Lung (tissue), 12 donors: ENCODE results near the gene MRPL27. TPM values are rescaled to one million over a fixed set of nuclear protein-coding genes. Genes with fewer than 3 reads are reported as not detected.
"Not testable (repeated sequence)": the region's sequence is repeated elsewhere in the genome, so short reads cannot be mapped to it uniquely, and the experiment has no call there.

Experiments
- ATAC-seq: fragments of 200-7000 bp; cut with Tn5 transposase; one replicate; pipeline ENCODE4 v1.9.1; 2020; ENCODE audit warnings: moderate number of reproducible peaks; ENCODE audit not compliant: insufficient read depth, low FRiP score
- DNase-seq, 3 donors: peaks; one replicate each; pipeline ENCODE4 v3.0.0-alpha.2; 2013 to 2017
- H3K27ac ChIP-seq, 2 donors: one replicate each; pipeline ENCODE4 v1.5.1; 2013; ENCODE audit warnings: mild to moderate bottlenecking in 2 of 2, moderate library complexity in 2 of 2, control low read depth in 1 of 2, inconsistent platforms in 1 of 2, low read depth in 1 of 2, low read length in 1 of 2
- H3K27me3 ChIP-seq, 3 donors: one replicate each; pipeline ENCODE4 v1.5.1; 2013; ENCODE audit warnings: low read length in 2 of 3; ENCODE audit not compliant: control insufficient read depth in 3 of 3, insufficient read depth in 3 of 3
- H3K36me3 ChIP-seq, 4 donors: one replicate each; pipeline ENCODE4 v1.5.1; 2013; ENCODE audit warnings: low read length in 4 of 4, mild to moderate bottlenecking in 1 of 4, moderate library complexity in 1 of 4; ENCODE audit not compliant: control insufficient read depth in 4 of 4, insufficient read depth in 4 of 4
- H3K4me1 ChIP-seq, 5 donors: one replicate each; pipeline ENCODE4 v1.5.1; 2013; ENCODE audit warnings: low read length in 5 of 5, mild to moderate bottlenecking in 2 of 5, moderate library complexity in 1 of 5; ENCODE audit not compliant: control insufficient read depth in 5 of 5, insufficient read depth in 5 of 5
- H3K4me3 ChIP-seq: one replicate; pipeline ENCODE4 v1.5.1; 2013; ENCODE audit warnings: mild to moderate bottlenecking, control low read depth, moderate library complexity
- H3K9ac ChIP-seq, 2 donors: one replicate each; pipeline ENCODE4 v1.5.1; 2013; ENCODE audit warnings: low read length in 2 of 2, control low read depth in 1 of 2; ENCODE audit not compliant: insufficient read depth in 1 of 2
- H3K9me3 ChIP-seq, 4 donors: one replicate each; pipeline ENCODE4 v1.5.1; 2013; ENCODE audit warnings: low read length in 3 of 4, mild to moderate bottlenecking in 1 of 4, moderate library complexity in 1 of 4; ENCODE audit not compliant: control insufficient read depth in 4 of 4, insufficient read depth in 3 of 4
- CTCF ChIP-seq: IDR thresholded peaks from 2 replicates; pipeline ENCODE4 v1.5.1; 2012; ENCODE audit warnings: mild to moderate bottlenecking; ENCODE audit errors: control extremely low read depth, extremely low read depth
- WGBS, 2 donors: extraction: QIAGEN DNeasy Blood & Tissue Kit; methylation state at CpG; one replicate each; pipeline ENCODE4 v1.1.7; 2013; 5-methylcytosine and 5-hydroxymethylcytosine counted together
- polyA plus RNA-seq, 2 donors: library from polyadenylated mRNA; stranded (reverse); fragments of 200-250 nt; gene quantifications; one replicate each; pipeline ENCODE4 v1.2.1, GENCODE V29; 2013
- total RNA-seq, 2 donors: library from RNA; depleted of rRNA in 1 of 2; stranded (reverse); fragments of >200 nt in 1 of 2; gene quantifications; one replicate each; pipeline ENCODE4 v1.2.1, GENCODE V29; 2014 to 2021
- donor health status: control.
- donor health status: control.
- donor health status: Bipolar disorder and iron deficiency.
- donor health status: healthy.
- donor health status: DM: yes; HTN: yes; CAD: no.

MRPL27 gene
- total and polyA plus RNA-seq, 4 donors: 33.5 to 176 (median 78.4) TPM

GRCh38 chr17:50420419-50421112, 47.6 kb upstream of the MRPL27 start:
- no peak for TF ChIP-seq CTCF
- Histone ChIP-seq H3K9me3 (no peaks in the 10 kb centered on the region), H3K4me1 (peaks cover 0 to 27% (median 9%) of the 10 kb centered on the region in 5 donors), H3K27me3 (no peaks in the 10 kb centered on the region), H3K4me3 (no peak overlapping the region), H3K27ac (peak overlapping the region in 1 of 2 donors; percentile 45), H3K36me3 (no peaks in the 10 kb centered on the region), H3K9ac (no peak overlapping the region)
- ATAC-seq (no peak), DNase-seq (peak in 2 of 3 donors; percentile 6 to 21)
- WGBS, 2 donors: 88 to 90% methylated on average over 6 of the region's 6 CpGs

GRCh38 chr17:50419577-50419976, 46.6 kb upstream of the MRPL27 start:
- H3K4me1 ChIP-seq: peaks cover 0 to 17% (median 6%) of the 10 kb centered on the region in 5 donors
- H3K27ac ChIP-seq, DNase-seq, H3K36me3 ChIP-seq, H3K4me3 ChIP-seq, H3K27me3 ChIP-seq, H3K9me3 ChIP-seq, ATAC-seq, H3K9ac ChIP-seq: not testable (repeated sequence)
- 98% methylated on average over 10 of the region's 10 CpGs for WGBS, 2 donors

- Histone ChIP-seq H3K9me3 (no peaks in the 10 kb centered on the region), H3K9ac (no peak overlapping the region), H3K27me3 (no peaks in the 10 kb centered on the region), H3K27ac (no peak overlapping the region), H3K36me3 (no peaks in the 10 kb centered on the region), H3K4me1 (no peaks in the 10 kb centered on the region), H3K4me3 (no peak overlapping the region)
- ATAC-seq (no peak), DNase-seq (no peak)
- TF ChIP-seq CTCF: no peak
- 77 to 83% methylated on average over 3 of the region's 3 CpGs for WGBS, 2 donors
Measured at GRCh38 chr17:50414808-50415207, 41.8 kb upstream of the MRPL27 start.

- 82 to 85% methylated on average over 4 of the region's 4 CpGs for WGBS, 2 donors
- no peak overlapping the region for H3K4me3 ChIP-seq
Measured at GRCh38 chr17:50412188-50412732, 39.3 kb upstream of the MRPL27 start.

More at GRCh38 chr17:50412188-50412732, 39.3 kb upstream of the MRPL27 start:
- ATAC-seq (no peak), DNase-seq (no peak)
- Histone ChIP-seq H3K27ac (no peak overlapping the region), H3K27me3 (no peaks in the 10 kb centered on the region), H3K36me3 (no peaks in the 10 kb centered on the region), H3K9me3 (no peaks in the 10 kb centered on the region), H3K9ac (no peak overlapping the region), H3K4me1 (no peaks in the 10 kb centered on the region)
- no peak for TF ChIP-seq CTCF
